ENCODE results near the gene RIMBP2.

Gene RIMBP2

GRCh38 chr12:130571734-130572133, 144.4 kb downstream of the RIMBP2 start:
- no peak for DNase-seq (ENCODE audit: low read depth in 2 of 2)

DNA sequence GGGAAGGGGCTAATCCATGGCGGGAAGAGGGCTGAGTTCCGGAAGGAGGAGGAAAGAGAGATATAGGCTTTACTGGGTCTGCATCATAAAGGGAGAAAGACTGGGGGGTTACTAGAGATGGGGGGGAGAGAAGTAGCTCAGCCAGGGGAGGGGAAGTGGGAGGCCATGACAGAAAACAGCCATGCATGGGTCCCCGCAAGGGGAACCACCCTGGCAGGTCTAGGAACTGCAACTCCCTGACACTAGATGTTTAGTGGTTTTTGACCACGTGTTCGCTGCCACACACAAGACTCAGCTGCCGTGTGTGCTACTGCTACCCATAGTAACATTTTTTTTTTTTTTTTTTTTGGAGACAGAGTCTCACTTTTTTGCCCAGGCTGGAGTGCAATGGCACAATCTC, 145.0 kb downstream of the RIMBP2 start:
- no peak for DNase-seq (ENCODE audit: low read depth in 2 of 2)

DNA sequence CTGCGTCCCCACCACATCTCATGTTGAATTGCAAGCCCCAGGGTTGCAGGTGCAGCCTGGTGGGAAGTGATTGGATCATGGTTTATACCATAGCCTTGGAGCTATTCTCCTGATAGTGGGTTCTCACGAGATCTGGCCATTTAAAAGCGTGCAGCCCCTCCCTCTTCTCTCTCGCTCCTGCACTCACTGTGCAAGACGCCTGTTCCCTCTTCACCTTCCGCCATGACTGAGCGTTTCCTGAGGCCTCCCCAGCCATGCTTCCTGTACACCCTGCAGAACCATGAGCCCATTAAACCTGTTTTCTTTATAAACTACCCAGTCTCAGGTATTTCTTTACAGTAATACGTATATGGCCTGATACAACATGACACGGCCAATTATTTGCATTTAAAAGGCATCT, 146.6 kb downstream of the RIMBP2 start:
- no peak for DNase-seq (ENCODE audit: low read depth in 2 of 2)

DNA sequence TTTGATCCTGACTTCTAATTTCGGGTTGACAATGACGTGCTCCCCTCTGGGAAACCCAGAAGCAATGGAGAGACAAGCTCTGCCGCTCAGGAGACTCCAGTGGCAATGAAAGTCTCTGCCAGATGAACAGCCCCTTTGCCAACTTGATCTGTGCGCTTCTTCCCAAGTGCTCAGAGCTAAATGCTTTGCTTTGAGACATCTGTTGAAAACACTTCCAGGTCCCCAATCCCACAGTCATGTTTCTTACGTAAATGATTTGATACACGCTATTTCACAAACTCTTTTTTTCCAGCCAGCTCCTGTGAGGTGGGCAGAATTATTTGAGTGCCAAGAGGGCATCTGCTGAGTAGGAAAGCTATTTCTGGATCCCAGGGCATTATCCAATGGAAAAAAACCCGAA, 147.6 kb downstream of the RIMBP2 start:
- no peak for DNase-seq (ENCODE audit: low read depth in 2 of 2)

DNA sequence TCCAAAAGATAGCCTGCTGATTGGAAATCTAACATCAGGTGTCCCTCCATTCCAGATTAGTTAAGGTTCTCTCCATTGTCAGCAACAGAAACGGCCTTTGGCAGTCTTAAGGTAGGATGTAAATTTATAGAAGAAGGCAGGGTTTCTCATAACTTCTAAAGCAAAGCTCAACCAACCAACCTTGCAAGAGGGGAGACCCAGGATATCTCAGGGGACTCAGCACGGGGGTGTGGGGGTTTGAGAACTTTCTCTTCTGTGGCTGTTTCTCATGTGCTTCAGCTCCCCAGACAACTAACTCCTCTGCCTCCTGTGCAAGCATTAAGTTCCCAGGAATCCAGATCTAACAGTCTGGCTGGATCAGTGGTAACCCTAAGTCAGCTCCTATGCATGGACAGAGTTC, 148.1 kb downstream of the RIMBP2 start:
- no peak for DNase-seq (ENCODE audit: low read depth in 2 of 2)

- DNase-seq (ENCODE audit: low read depth in 2 of 2) = no peak
These were observed 149.5 kb downstream of the RIMBP2 start for GRCh38 chr12:130566446-130567155.

DNA sequence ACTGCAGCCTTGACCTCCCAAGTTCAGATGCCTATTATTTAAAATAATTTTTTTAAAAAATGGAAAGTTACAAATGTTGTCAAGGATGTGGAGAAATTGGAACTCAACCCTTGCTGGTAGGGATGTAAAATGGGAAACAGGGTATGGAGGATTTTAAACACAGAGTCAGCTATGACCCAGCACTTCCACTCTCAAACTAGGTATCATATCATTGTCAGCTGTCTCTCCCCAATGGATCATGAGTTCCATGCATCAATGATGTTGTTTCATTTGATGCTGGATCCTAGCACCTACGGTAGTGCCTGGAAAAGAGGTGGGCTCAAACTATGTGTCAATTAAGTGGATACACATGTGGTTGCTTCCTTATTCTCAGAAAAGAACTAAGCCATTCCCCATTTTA, 150.9 kb downstream of the RIMBP2 start:
- DNase-seq (ENCODE audit: low read depth in 2 of 2) = no peak

- no peak for DNase-seq (ENCODE audit: low read depth in 2 of 2)
These were observed 152.8 kb downstream of the RIMBP2 start for GRCh38 chr12:130563323-130563722.

- no peak for DNase-seq (ENCODE audit: low read depth in 2 of 2)
These were observed 153.4 kb downstream of the RIMBP2 start for GRCh38 chr12:130562716-130563115.

DNA sequence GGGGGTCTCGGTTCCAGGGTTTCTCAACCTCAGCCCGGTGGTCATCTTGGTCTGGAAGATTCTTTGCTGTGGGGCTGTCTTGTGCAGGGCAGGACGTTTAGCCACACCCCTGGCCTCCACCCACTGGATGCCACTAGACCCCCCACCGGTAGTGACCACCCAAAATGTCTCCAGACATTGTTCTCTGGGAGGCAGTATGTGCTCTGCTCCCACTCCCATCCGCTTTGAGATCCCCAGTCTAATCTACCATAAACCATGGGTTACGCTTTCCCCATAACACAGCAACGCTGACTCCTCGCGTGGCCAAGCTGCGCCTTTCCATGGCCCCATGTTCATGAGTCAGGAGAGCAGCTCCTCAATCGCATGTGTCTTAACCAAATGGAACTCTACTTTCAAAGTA, 155.8 kb downstream of the RIMBP2 start:
- no peak for DNase-seq (ENCODE audit: low read depth in 2 of 2)

GRCh38 chr12:130559806-130560205, 156.3 kb downstream of the RIMBP2 start:
- no peak for DNase-seq (ENCODE audit: low read depth in 2 of 2)

- DNase-seq (ENCODE audit: low read depth in 2 of 2) = no peak
These were observed 158.0 kb downstream of the RIMBP2 start for GRCh38 chr12:130557886-130558765.

GRCh38 chr12:130557201-130557600, 158.9 kb downstream of the RIMBP2 start:
- no peak for DNase-seq (ENCODE audit: low read depth in 2 of 2)

DNA sequence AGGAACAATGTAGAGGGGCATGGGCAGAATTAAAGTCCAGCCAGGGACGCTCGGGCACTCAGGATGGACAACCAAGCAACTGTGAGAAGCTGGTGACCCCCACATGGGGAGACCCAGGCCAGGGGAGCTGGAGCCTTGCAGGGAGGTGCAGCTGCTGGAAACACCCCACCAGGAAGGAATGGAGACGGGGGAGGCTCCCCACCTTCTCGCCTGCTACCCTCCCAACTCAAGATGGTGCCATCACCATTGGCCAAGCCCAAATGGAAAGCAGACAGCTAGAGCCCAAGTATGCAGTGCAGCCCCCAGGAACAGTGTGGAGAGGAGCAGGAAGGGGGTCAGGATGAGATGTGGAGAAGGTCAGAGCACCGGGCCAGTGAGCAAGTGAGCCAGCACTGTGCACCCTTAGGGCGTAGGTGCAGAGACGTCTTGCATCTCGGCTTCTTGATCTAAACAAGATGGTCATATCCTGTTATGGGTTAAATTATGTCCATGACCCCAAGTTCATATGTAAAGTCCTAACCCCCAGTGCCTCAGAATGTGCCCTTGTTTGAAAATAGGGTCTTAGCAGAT, 159.5 kb downstream of the RIMBP2 start:
- no peak for DNase-seq (ENCODE audit: low read depth in 2 of 2)

GRCh38 chr12:130555628-130556485, 160.2 kb downstream of the RIMBP2 start:
- DNase-seq (ENCODE audit: low read depth in 2 of 2) = no peak

DNA sequence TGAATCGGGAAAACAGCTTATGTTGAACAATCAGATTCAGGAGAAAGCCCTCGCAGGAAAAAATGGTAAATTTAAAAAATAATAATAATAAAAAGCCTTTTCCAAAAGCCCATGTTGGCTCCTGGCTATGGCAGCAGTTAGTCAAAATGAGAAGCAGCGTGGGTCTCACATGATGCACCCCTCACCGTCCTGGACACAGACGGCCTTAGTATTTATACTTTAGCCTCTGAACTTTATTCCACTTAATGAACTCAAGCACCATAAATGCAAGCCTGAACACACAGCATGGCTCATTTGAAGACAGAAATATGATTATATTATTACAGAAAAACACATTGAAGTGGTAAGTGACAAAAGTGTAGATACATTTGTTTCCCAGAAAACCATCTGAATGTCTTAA, 160.9 kb downstream of the RIMBP2 start:
- DNase-seq (ENCODE audit: low read depth in 2 of 2) = no peak

DNA sequence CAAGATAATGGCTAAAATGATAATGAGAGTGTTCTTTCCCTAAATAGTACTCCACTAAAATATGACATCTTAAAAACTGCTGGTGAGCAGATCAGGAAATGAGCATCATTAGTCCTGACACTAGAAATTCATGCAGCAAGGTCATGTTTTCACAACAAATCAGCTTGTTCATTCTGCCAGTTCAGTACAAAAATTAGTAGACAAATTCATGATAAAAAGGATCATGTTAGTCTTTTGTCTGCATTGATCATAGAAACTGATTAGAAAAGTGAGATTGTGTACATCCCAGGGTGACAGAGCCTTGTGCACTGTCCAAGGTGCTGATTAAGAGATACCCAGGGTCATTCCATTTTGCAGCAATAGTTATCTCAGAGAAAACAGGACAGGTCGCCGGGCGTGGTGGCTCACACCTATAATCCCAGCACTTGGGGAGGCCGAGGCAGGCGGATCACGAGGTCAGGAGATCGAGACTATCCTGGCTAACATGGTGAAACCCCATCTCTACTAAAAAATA, 163.6 kb downstream of the RIMBP2 start:
- DNase-seq (ENCODE audit: low read depth in 2 of 2) = no peak

DNA sequence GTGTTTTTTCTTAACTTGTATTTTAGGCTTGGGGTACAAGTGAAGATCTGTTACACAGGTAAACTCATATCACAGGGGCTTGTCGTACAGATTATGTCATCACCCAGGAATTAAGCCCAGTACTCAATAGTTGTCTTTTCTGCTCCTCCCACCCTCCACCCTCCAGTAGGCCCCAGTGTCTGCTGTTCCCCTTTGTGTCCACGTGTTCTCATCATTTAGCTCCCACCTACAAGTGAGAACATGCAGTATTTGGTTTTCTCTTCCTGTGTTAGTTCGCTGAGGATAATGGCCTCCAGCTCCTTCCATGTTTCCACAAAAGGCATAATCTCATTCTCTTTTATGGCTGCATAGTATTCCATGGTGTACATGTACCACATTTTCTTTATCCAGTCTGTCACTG, 166.7 kb downstream of the RIMBP2 start:
- DNase-seq (ENCODE audit: low read depth in 2 of 2) = no peak

DNA sequence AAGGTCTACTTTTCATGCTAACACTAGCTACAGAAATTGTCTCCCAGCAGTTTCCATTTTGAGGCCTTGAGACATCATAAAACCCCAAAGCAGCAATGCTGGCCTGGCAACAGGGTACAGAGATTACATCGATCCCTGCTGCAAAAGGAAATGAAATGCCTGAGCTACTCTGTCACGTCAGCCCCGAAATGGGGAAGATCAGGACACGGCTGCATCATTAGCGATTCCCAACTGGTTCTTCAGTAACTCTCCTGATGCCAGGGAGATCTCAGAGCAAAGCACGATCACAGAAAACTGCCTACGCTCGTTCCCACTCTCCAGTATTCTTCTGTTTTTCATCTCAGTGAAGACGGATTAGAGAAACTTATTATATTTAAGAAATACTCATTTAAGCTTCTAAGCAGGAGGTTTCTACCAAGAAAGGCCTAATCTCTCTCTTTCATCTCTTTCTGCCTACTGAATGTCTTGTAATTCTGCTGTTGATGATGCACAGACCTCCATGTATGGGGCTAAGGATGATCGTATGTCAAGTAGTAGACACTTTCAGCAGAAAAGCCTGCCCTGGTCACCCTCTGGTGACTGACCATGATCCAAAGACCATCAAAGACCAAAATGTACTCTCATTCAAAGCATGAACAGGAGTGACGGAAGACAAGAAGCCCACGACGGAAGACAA, 168.5 kb downstream of the RIMBP2 start:
- DNase-seq (ENCODE audit: low read depth in 2 of 2) = no peak

- DNase-seq (ENCODE audit: low read depth in 2 of 2) = no peak
These were observed 169.6 kb downstream of the RIMBP2 start for GRCh38 chr12:130546494-130546893.

GRCh38 chr12:130545475-130545874, 170.6 kb downstream of the RIMBP2 start:
- DNase-seq (ENCODE audit: low read depth in 2 of 2) = no peak
